UCSD-AML1 (cell line): ENCODE measurements around the gene ZNF346.
"Not testable (repeated sequence)": the region's sequence is repeated elsewhere in the genome, so short reads cannot be mapped to it uniquely, and the experiment has no call there.

Experiments
- DNase-seq: peaks from one replicate; lab custom pipeline; 2025; ENCODE audit not compliant: unreplicated experiment; lab: John Stamatoyannopoulos, UW

Gene ZNF346

DNA sequence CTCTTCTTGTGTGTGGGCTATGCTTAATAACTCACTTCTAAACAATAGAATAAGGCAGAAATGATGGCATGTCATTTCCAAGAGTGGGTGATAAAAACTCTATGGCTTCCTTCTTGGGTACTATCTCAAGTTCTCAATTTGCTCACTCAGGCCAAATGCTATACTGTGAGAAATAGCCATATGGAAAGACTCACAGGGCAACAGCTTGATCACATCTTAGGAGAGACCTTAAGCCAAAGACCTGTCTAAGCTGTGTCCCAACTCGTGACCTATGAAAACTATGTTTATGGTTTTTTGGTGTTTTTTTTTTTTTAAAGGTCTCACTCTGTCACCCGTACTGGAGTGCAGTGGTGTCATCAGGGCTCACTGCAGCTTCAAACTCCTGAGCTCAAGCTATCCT lies 13.8 kb upstream of the ZNF346 start:
- no peak for DNase-seq

DNA sequence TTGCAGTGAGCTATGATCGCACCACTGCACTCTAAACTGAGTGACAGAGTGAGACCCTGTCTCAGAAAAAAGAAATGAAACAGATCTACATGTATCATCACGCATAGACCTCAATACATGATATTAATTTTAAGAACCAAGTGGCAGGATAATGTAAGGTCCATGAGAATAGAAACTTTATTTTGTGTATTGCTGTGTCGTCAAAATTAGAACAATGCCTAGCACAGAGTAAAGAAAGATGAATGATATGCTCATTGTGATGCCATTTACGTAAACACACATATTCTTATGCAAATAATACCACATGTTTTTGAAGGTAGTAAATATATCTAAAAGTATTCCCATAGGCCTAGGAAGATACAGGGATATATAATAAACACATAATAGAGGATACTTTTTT lies 12.3 kb upstream of the ZNF346 start:
- no peak for DNase-seq

DNA sequence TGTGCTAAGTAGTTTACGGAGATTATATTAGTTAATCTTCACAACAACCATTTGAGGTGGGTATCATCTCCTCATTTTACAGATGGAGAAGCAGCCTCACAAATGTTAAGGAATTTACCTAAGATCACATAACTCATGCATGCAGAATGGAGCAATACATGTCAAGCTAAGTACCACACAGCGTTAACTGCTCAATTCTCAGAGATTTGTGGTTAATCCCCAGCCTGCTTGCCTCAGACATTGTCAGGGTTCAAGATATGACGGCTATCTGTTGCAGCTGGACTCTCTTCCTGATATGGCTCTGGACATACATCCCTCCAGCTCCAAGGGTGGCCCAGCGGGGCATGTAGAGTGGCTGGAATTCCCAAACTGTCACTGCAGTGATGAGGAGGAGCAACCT lies 7.3 kb upstream of the ZNF346 start:
- no peak for DNase-seq

DNA sequence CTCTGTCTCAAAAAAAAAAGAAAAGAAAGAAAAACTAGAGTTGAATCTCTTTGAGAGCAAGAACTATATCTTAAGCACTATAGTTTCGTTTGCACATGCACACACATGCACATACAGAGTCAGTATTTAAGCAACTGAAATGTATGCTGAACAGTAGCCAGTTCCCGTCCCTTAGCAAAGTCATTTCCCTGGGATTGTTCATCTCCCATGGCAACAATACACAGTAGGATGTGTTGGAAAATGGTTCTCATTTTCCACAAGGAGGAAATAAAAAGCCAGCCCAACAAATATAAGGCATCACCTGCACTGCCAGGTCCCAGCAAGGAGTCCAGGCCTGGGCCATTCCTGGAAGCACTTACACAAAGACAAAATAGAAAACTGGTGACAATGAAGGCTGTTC lies 4.2 kb upstream of the ZNF346 start:
- no peak for DNase-seq

DNA sequence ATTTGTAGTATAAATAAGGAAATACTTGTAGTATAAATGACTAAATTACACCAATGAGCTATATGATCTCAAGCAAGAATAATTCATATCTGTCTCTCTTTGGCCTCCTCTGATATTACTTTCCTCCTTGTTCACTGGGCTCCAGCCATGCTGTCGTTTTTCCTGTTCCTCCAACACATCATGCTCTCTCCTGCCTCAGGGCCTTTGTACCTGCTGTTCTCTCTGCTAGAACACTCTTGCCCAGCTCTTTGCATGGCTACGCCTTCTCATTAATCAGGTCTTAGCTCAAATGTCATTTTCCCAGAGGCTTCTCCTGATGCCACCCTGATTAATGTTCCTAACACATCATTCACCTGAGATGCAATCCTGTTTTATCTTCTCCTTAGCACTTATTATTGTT lies 2.5 kb upstream of the ZNF346 start:
- DNase-seq = no peak

DNA sequence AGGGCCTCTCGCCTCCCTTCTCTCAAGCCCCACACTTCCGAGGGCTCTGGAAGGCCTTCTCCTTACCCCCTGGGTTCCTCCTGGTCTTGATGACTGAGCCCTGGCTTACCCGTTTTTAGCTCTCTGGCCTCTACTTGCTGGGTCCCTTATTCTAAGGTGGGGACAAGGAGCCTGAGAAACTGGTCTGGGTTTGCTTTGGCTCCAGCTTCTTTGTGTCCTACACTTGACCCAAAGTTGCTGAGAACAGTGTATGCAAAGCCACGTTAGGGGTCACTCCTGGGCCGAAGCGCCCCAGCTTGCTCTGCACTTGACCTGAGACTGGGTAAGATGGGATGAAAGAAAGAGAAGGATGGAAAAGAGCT lies 788 bp downstream of the ZNF346 start:
- DNase-seq = no peak

DNA sequence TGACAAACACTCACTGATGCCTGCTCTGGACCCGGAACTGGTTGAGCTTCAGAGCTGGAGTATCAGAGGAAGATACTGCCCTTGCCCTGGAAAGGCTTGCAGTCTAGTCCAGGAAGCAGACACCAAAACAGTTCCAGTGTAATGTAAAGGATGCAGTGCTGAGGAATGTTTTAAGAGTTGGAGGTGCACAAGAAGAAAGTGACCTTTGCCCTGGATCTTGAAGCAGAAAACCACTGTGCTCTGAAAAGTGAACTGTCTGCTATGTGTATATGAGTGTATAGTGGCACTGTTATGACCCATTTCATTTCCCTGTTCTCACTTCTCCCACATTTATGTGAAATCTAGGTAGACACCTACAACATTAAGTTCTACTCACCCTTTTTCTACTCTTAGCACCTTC lies 2.1 kb downstream of the ZNF346 start:
- no peak for DNase-seq

DNA sequence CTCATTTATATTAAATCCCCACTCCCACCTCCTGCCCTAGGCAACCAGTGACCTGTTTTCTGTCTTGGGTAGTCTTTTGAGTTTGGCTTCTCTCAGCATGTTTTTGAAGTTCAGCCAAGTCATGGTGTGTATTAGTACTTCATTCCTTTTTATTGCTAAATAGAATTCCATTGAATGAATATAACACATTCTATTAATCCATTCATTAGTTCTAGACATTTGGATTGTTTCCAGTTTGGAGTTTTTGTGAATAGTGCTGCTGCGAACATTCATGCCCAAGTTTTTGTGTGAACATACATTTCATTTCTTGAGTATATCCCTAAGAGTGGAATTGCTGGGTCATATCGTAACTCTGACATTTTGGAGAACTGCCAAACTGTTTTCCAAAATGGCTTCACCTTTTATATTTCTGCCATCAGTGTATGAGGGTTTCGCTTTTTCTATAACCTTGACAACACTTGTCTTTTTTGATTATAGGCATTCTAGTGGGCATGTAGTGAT lies 2.7 kb downstream of the ZNF346 start:
- DNase-seq = no peak

DNA sequence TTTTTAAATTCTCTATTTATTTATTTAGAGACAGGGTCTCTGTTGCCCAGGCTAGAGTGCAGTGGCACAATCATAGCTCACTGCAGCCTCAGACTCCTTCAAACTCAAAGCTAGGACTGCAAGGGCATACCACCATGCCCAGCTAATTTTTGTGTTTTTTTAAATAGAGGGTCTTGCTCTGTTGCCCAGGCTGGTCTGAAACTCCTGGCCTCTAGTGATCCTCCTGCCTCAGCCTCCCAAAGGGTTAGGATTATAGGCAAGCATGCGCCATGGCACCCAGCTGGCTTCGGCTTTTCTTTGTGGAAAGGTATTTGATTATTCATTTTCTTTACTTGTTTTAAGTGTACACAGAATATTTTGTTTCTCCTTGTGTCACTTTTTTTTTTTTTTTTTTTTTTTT lies 5.2 kb downstream of the ZNF346 start:
- DNase-seq = no peak

DNA sequence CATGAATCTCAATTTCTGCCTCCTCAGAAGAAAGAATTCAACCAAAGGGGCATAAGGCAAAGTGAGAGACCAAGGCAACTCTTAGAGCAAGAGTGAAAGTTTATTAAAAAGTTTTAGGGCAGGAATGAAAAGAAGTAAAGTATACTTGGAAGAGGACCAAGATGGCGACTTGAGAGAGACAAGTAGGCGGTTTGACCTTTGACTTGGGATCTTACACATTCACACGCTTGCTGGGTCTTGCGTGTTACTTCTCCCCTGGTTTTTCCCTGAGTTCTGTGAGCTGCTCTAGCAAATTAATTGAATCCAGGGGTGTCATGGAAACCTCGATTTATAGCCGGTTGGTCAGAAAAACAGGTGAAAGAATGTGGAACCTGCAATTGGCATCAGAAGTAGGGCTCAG lies 7.0 kb downstream of the ZNF346 start:
- no peak for DNase-seq

DNA sequence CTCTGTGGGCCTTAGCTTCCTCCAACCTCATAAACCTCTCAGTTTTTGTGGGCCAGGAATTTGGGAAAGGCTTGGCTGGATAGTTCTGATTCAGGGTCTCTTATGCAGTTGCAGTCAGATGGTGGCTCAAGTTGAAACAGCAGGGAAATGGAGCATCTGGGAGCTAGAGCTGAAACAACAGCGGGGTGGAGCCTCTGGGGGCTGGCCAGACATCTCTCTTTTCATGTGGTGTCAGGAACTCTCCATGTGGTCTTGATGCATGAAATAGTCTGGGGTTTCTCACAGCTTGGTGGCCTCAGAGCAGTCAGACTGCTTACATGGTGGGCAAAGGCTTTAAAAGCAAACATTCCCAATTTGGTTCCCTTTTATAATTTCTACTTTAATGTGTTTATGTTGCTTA lies 13.5 kb downstream of the ZNF346 start:
- no peak for DNase-seq

DNA sequence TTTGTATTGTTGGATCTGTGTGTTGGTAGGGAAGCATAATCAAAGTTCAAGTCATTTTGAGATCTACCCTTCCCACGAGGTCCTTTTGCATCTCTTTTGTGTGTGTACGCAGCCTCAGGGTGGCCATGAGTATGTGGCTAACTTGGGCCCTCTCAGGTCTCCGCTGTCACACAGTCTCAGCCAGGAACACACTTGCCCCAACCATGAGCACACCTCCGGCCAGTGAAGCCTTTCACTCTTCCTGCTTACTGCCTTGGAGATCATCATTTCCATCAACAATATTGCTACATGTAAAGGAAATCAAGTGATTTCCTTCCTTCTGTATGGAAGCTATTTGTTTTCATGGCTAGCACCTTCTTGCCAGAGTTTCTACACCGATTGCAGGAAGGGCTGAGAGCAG lies 13.9 kb downstream of the ZNF346 start:
- no peak for DNase-seq

DNA sequence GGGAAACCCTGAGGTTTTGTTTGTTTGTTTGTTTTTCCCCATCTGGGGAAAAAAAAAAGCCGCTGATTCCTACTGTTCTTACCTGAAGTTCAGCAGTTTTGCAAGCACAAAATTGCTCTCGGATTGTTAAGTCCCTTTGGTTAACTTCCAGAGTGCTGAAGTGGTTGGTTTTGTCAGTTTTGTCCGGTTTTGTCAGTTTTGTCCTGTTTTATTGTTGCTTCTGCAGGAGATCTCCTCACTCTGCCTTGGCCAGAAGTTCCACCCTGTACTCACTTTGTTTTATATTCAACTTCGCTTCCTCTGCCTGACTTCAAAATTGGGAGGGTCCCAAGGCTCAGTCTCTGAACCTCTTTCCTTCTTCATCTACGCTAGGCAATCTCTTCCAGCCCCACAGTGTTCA lies 14.4 kb downstream of the ZNF346 start:
- no peak for DNase-seq

DNA sequence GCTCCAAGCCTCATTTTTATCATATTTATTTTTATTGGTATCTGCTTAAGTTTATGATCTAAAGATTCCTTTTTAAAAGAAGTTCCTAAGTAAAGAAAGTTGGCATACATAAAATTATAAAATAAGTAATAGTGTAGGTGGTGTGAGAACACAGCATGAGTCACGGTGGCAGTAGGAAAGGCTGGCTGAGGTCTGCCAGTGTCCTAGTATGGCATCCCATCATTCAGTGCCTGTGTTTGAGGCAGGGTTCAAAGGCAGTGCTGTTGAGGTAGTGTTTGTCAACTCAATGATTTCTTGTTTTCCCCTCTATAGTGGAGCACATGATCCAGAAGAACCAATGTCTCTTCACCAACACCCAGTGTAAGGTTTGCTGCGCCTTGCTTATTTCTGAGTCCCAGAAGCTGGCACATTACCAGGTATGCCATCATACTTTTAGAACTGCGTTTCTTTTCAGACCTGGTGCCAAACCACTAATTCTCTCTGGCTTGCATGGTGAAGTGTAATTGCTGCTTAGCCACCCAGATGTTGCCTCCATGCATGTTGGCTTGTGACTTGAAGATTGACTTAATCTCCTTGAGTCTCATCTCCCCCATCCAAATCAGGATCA lies 18.4 kb downstream of the ZNF346 start:
- no peak for DNase-seq

DNA sequence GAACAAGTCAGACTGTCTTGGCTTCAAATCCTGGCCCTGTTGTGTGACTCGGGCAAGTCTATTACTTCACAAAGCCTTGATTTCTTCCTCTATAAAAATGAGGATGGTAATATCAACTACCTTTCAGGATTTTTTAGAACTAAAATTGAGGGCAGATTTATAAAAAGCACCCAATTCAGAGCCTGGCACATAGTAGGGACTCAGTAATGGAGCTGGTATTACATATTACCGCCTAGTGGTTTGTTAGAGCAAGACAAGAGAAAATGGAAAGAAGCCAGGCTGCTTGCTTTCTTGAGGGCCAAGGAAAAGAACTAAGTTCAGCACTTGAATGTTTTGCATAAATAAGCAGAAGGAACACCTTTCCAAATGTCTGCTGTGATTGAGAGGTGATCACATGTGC lies 19.4 kb downstream of the ZNF346 start:
- DNase-seq = no peak

DNA sequence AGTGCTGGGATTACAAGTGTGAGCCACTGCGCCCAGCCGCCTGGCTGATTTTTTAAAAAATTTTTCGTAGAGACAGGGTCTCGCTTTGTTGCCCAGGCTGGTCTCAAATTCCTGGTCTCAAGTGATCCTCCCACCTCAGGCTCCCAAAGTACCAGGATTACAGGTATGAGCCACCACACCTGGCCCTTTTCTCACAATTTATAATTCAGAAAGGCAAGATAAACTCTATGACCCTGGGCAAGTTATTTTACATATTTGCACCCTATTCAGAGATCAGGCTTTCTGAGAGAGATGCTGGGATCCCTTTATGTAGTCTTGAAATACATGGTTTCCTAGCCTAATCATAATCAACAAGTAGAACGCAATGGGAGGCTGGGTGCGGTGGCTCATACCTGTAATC lies 20.6 kb downstream of the ZNF346 start:
- DNase-seq = no peak

DNA sequence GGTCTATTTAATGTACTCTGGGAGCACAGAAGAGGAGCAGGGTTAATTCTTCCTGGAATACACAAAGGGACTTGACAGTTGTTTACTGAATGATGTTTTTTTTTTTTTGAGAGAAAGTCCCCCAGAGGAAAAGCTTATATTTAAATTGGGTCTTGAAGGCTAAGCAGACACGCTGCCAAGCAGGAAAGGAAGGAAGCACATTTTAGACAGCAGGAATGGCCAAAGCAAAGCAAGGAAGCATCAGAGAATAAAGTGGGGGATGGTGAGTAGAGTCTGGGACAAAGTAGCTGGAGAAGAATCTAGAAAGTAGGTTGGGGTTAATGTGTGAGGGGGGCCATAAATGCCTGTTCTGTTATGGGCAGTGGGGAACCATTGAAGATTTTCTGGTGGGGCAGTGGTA lies 21.5 kb downstream of the ZNF346 start:
- no peak for DNase-seq

DNA sequence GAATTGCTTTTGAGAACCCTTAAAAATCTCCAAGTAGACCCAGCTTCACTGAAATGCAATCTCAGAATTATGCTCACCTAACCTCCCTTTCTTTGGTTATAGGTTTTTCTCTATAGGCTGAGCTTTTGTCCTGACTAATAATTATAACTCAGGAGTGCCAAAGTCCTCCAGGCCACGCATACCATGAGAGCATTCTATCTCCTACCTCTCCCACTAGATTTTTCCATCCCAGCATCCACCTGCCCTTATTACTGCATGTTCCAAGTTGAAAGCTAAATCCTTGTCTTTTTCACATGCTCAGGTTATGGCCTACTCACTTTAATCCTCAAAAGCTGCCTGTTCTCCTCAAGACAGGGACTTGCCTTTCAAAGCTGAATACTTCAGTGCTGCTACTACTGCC lies 22.1 kb downstream of the ZNF346 start:
- DNase-seq = no peak

DNA sequence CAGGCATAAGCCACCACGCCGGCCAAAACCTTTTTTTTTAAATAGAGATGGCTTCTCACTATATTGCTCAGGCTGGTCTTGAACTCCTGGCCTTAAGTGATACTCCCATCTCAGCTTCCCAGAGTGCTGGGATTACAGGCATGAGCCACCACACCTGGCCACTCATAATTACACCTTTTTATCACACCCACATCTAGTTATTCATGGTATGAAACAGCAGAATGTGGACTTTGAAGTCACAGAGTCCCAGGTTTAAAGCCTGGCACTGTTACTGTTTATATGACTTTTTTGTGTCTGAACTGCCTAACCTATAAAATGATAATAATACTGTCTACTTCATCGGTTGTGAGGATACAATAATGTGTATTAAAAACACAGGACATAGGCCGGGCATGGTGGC lies 23.1 kb downstream of the ZNF346 start:
- DNase-seq = no peak

DNA sequence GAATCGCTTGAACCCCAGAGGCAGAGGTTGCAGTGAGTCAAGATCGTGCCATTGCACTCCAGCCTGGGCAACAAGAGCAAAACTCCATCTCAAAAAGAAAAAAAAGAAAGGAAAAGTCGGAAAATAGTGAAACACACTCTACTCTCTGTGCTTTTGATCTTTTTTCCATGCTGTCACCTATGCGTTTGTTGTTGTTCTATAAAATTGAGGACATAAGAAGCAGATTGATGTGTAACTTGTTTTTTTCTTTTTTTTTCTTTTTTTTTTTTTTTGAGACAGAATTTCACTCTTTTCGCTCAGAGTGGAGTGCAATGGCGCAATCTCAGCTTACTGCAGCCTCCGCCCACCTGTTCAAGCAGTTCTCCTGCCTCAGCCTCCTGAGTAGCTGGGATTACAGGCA lies 26.0 kb downstream of the ZNF346 start:
- DNase-seq = not testable (repeated sequence)

DNA sequence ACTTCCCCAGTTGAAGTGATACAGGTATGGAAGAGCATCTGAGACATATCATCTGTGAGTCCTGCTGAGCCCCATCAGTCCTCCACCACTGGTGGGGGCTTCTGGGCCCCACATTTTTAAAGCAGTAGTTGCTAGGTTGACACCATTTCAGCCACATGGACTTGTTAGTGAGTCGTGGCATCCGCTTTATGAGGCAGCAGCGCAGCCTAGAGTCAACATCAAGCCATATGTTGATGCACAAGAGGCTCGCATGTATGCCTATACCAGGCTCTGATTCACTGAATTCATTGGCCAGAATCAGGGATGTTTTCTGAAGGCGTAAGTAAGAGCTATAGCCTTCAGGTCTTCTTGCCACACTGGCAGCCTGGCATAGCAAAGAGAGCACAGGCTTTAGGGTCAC lies 26.8 kb downstream of the ZNF346 start:
- DNase-seq = no peak

DNA sequence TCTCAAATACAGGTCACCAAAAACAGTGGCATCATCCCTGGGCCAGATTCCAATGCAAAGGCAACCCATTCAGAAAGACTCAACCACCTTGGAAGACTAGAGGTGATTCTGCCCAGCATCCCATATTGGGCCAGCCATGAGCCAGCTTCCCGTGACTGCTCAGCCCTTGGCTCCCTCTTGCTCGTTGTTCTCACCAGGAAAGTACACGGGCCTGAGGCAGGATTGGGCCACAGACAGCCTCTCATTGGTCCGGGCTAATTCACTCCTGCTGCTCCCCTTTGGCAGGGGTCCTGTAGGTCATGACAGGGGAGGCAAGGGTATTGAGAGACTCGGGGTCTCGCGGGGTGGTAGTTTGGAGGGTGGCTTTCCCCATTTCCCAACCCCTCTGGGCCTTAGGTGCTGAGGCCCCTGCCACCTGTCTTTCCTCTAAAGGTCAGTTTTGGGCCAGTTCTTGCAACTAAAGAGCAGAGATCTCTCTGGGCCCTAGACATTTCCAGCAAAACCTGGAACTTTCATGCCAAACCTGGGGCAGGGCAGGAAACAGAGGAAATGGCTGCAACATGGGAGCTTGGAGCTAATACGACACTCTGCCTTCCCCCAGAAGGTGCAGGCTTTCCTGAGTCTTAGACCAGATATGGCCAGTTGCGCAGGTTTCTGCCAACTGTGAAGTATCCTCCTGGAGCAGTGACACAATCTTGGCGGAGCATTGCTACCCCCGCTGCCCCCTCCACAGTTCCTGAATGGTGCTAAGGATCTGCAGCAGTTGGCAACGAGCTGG lies 42.2 kb downstream of the ZNF346 start:
- no peak for DNase-seq

DNA sequence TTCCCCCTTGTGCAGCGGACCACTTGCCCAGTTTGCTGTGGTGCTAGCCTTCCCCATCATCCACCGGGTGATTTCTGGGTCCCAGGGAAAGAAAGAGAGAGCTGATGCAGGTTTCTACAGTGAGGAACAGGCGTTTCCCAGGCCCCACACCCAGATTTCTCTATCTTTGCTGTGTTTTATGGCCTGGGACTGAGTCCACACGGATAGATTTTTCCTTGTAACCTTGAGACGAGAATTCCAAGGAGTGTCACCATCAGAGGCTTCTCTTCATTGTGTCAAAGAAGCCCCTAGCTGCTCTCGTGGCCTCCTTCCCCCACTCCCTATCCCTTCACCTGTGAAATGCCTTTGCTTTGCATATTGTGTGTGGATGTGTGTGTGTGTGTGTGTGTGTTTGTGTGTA lies 43.0 kb downstream of the ZNF346 start:
- no peak for DNase-seq
